Measurements from ENCODE around the gene IRF9.

The IRF9 gene

DNA sequence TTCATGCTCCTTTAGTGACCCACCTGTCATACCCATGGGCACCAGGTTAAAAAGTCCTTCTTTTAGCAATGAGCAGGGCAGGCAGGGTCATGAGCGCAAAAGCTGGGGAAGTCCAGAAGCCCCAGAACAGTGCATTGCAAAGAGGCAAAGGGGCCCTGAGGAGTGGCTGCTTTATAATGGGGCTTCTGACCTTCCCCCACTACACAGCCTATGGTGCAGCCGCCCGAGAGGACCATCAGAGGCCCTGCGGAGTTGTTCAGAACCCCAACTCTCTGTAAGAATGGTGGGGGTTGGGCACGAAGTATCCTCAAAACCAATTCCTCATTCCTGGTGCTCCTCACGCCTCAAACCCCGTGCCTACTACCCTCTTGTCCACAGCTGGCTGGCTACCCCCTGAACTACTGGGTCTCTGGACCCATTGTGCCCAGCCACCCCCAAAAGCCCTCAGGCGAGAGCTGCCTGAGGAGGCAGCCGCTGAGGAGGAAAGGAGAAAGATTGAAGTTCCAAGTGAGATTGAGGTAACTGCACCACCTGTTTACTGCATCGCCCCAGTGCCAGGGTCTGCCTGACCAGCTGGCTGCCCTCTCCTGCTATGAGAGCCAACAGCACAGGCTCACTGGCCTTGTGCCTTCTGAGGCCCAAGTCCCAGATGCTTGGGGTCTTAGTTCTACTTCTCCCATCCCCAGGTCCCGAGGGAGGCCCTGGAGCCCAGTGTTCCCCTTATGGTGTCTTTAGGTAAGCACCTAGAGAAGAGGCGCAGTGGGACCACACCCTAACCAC lies 17.5 kb downstream of the IRF9 start:
- no peak for DNase-seq (ENCODE audit: low read depth)

DNA sequence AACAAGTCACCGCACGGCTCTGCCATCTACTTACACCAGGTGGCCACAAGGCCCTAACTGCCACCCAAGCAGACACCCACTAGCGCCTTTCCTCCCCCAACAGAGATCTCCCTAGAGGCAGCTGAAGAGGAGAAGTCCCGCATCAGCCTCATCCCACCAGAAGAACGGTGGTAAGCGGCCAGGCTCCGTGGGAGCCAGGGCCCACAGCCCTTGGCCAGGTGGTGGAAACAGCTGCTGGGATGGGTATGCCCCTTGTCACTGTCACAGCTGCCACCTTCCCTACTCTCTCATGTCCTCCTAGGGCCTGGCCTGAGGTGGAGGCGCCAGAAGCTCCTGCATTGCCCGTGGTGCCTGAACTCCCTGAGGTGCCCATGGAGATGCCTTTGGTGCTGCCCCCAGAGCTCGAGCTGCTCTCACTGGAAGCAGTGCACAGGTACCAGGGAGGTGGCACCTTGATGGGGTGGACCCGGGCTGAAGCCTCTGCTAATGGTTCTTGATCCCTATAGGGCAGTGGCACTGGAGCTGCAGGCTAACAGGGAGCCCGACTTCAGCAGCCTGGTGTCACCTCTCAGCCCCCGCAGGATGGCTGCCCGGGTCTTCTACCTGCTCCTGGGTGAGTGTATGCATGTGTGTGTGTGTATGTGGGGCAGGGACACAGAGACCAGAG lies 18.4 kb downstream of the IRF9 start:
- DNase-seq (ENCODE audit: low read depth), result no peak

- peak; percentile 84 for DNase-seq (ENCODE audit: low read depth)
Measured at GRCh38 chr14:24179961-24180796, 19.1 kb downstream of the IRF9 start.

DNA sequence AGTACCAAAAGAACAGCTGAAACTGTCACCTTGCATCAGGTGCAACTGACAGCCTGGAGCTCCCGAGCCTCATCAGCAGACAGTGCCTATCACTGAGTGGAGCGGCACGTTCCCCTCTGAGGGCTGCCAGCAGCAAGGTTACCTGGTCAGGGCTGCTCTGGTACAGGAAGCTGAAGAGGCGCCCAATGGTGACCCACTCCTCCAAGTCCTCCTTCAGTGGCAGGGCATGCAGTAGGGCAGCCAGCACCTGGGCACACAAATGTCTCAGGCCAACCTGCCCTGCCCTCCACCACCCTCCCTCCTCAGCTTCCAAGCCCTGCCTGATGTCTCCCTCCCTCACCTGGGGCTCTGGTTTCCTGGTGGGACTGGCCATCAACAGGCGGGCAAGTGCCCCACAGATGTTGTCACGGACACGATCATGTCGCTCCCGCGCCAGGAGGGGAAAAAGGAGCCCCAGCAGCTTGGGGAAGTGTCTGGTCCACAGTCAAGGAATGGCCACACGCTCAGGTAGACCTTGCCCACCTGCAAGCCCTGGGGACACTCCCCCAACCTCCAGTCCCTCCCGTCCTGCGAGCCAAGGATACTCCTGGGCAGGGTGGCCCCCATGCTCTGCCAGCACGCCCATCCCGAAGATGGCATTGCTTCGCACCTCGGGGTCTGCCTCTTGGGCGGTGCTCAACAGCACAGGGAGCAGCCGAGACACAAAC lies 20.5 kb downstream of the IRF9 start:
- no peak for DNase-seq (ENCODE audit: low read depth)

DNA sequence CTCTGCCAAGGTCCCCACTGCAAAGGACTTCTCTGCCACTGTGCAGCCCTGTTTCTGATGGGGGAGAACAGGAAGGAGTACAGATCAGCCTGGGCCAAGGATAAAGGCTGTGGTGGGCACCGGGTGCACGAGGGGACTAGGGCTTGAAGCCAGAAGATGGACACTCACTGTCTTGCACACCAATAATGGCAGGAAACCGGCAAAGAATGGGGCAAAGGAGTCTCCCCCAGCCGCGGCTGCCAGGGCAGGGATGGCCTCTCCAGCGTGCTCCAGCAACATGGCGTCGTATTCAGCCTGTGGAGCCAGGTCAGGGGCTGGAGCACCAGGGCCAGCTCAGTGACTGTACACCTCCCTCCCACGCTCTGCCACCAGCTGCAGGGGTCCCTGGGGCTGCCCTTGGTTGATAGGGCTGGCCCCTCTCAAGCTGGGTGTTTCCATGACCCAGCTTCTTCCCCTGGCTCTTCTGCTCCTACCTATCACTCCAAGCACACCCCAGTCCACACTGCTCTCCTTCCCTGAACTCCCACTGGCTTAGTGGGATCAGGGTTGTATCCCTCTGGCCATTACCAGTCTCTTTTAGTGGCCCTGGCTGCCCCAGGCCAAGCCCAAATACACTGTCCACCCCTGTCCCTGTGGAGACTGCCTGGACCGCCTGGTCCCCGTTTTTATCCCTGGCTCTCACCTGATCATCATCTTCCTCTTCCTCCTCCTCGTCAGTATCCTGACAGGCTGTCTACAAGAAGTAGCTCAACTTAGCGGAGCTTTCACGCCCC lies 21.2 kb downstream of the IRF9 start:
- no peak for DNase-seq (ENCODE audit: low read depth)

DNA sequence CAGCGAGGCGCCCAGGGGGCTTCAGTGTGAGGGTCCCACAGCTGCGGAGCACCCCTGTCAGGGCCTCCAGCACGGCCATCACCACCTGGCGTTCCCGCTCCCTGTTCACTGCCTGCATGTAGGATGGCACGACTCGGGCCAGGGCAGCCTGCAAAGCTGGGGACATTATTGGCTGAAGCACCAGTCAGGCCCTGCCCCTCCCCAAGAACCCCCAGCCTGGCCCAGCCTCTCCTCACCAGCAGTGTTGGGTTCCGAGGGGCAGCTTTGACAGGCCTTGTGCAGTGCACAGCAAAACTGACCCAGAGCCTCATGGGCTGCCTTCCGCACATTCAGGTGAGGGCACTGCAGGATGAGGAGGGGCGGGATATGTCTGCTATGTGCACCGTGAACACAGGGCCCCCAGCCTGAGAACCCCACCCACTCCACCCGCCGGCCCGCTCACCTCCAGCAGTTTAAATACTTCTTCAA lies 22.0 kb downstream of the IRF9 start:
- DNase-seq (ENCODE audit: low read depth), result no peak

- DNase-seq (ENCODE audit: low read depth), result no peak
Measured at GRCh38 chr14:24184104-24184970, 23.3 kb downstream of the IRF9 start.

DNA sequence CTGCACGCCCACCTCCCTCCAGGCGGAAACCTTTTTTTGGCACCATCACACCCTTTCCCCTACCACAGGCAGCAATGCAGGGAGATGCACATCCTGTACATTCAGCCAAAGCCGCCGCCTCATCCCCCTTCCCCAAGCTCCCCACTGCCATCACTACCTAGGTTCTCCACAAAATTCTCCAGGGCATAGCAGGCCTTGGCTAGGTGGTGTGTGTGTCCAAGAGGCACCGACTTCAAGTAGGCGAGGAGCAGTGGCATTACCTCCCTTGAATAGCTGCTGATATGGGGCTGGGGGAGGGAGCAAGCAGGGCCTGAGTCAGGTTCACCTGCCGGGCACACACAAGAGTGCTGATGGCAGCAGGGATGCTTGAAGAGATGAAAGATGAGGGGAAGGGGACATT lies 24.0 kb downstream of the IRF9 start:
- no peak for DNase-seq (ENCODE audit: low read depth)

GRCh38 chr14:24185741-24186140 lies 24.7 kb downstream of the IRF9 start:
- no peak for DNase-seq (ENCODE audit: low read depth)

- DNase-seq (ENCODE audit: low read depth), result no peak
Measured at GRCh38 chr14:24186831-24187538, 25.9 kb downstream of the IRF9 start.

GRCh38 chr14:24187539-24187915 lies 26.5 kb downstream of the IRF9 start:
- DNase-seq (ENCODE audit: low read depth), result no peak

DNA sequence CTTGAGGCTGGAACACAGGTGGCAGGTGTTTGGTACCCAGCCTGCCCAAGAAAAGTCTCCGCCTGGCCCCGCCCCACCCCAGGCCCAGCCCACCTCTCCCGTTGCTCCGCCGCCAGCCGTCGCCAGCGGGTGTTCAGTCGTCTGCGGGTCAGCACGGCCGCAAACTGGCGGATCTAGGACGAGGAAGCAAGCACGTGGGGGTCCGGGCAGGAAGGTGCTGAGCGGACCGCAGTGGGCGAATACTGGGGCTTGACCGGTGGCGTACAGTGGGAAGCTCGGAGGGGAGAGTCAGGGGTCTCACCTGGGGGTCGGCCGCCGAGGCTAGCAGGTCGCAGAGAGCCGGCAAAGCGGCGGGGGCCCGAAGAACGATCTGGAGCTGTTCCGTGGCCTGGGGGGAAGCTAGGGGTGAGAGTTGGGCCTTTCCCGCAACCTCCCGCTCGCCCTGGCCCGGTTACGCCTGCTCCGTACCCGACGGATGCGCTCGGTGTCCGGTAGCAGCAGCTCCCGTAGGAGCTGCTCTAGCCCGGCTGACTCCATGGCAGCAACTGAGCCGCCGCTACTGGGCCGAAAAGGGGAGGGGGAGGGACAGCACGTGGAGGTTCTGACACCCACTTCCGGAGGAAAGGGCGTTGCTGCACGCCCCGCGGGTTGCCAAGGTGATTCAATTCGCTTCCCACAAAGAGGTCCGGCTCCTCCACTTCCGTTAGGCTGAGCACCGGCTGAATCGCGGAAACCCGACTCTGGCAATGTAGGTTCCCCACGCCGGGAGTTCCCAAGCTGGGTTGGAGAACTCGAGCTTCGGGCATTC lies 27.4 kb downstream of the IRF9 start, which contains the start of gene IPO4:
IPO4 (minus strand) TSS at position 566 of the 808 bp plus-strand sequence; CDS start at position 537, 29 bp downstream.
- peak; percentile 98 for DNase-seq (ENCODE audit: low read depth)

DNA sequence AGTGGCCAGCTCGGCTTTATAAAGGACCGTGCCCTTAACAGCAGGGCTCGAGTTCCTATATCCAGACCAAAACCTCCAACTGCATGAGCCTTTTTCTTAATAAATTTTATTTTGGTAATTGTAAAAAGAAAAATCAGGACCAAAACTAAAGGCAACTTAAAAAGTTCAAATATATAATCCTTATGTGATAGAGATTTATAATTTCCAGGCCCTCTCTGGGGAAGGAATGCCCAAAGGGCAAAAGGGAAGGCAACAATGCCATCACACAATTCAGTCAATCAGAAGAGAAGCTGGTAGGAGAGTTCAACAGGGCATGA lies 28.0 kb downstream of the IRF9 start:
- DNase-seq (ENCODE audit: low read depth), result no peak

DNA sequence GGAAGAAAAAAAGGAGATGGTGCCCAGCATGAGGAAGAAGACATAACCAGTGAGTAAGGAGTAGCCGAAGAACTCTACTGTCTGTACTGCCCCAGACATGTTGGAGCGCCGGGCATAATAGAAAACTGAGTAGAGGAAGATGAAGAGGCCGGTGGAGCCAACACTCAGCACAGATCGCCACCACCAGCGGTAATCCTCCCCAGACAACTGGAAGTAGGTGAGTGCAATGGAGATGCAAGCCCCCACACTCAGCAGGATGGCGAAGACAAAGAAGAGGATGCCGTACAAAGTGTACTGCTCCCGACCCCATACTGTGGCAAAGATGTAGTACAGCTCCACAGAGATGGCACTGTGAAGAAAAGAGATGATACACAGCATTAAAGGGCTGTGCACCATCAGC lies 28.4 kb downstream of the IRF9 start:
- no peak for DNase-seq (ENCODE audit: low read depth)

DNA sequence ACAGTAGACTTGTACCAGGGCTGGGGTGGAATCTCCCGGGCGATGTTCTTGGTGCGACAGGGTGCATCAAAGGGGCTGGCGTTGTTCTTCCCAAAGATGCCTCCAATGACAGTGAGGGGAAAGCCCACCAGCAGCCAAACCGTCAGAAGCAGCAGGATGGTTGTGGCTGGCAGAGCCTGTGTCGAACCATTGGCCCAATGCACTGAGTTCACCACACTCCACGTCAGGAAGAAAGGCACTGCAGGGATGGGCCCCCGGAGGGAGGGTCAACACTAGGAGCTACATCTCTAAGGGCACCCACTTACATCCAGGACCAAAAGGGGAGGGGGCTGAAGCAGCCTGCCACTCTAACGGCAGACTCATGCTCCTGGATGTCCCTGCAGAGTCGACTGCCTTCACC lies 29.4 kb downstream of the IRF9 start:
- DNase-seq (ENCODE audit: low read depth), result no peak

- DNase-seq (ENCODE audit: low read depth), result no peak
Measured at GRCh38 chr14:24192933-24193332, 31.9 kb downstream of the IRF9 start.

DNA sequence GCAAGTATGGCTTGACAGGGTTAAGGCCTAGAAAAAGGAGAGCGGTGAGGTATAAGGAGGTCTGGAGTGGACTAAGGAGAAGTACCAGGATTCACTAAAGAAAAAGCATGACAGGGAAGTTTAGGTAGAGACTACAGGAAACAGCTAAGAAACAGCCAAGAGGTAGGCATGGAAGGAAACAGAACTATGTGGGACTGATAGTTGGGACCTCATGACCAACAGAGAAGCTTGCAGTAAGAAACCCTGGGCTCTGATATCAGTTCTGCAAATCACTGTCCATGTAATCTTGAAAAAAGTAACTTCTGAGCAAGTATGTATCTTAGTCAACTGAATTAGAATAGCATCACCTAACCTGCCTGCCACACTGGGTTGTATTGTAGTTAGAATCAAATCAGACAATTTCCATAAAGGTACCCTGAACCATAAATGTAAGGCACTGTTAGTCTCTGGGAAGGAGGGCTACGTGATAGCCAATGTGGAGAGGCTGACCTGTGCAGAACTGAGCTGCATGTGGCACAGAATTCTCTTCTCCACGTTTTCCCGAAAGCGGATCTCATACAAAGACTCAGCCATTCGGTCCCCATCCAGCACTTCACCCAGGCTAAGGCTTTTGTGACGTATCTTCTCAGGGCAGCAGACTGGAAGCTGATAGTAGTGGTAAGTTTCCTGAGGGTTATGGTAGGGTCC lies 33.3 kb downstream of the IRF9 start:
- DNase-seq (ENCODE audit: low read depth), result no peak

- DNase-seq (ENCODE audit: low read depth), result no peak
Measured at GRCh38 chr14:24194873-24195185, 33.8 kb downstream of the IRF9 start.
